ENCODE measurements around the gene CCSER1. TPM values are rescaled to one million over a fixed set of nuclear protein-coding genes. Genes with fewer than 3 reads are reported as not detected.
"Not testable (repeated sequence)": the region's sequence is repeated elsewhere in the genome, so short reads cannot be mapped to it uniquely, and the experiment has no call there.

The CCSER1 gene
- total RNA-seq, 1 donor from 2014 or later = 94.5 TPM

- DNase-seq (ENCODE audit: low spot score) = no peak
Observed at GRCh38 chr4:90670183-90670582, 543.0 kb downstream of the CCSER1 start.

GRCh38 chr4:90689739-90690138 lies 562.5 kb downstream of the CCSER1 start:
- DNase-seq (ENCODE audit: low spot score) = peak; percentile 39

- DNase-seq (ENCODE audit: low spot score) = no peak
Observed at GRCh38 chr4:90695411-90695810, 568.2 kb downstream of the CCSER1 start.

- DNase-seq (ENCODE audit: low spot score) = not testable (repeated sequence)
Observed at GRCh38 chr4:90705501-90705900, 578.3 kb downstream of the CCSER1 start.

- DNase-seq (ENCODE audit: low spot score) = no peak
Observed at GRCh38 chr4:90715242-90715641, 588.0 kb downstream of the CCSER1 start.

GRCh38 chr4:90718931-90719330 lies 591.7 kb downstream of the CCSER1 start:
- no peak for DNase-seq (ENCODE audit: low spot score)

- no peak for DNase-seq (ENCODE audit: low spot score)
Observed at GRCh38 chr4:90727938-90728337, 600.7 kb downstream of the CCSER1 start.

GRCh38 chr4:90730752-90731151 lies 603.6 kb downstream of the CCSER1 start:
- DNase-seq (ENCODE audit: low spot score) = no peak

GRCh38 chr4:90733211-90733610 lies 606.0 kb downstream of the CCSER1 start:
- no peak for DNase-seq (ENCODE audit: low spot score)

GRCh38 chr4:90745176-90745575 lies 618.0 kb downstream of the CCSER1 start:
- no peak for DNase-seq (ENCODE audit: low spot score)

GRCh38 chr4:90753068-90753467 lies 625.9 kb downstream of the CCSER1 start:
- DNase-seq (ENCODE audit: low spot score) = no peak

GRCh38 chr4:90757534-90758060 lies 630.4 kb downstream of the CCSER1 start:
- no peak for DNase-seq (ENCODE audit: low spot score)

- DNase-seq (ENCODE audit: low spot score) = no peak
Observed at GRCh38 chr4:90760059-90760458, 632.9 kb downstream of the CCSER1 start.

- no peak for DNase-seq (ENCODE audit: low spot score)
Observed at GRCh38 chr4:90766837-90767236, 639.6 kb downstream of the CCSER1 start.

- DNase-seq (ENCODE audit: low spot score) = no peak
Observed at GRCh38 chr4:90769251-90769650, 642.1 kb downstream of the CCSER1 start.

GRCh38 chr4:90780193-90780592 lies 653.0 kb downstream of the CCSER1 start:
- no peak for DNase-seq (ENCODE audit: low spot score)

- no peak for DNase-seq (ENCODE audit: low spot score)
Observed at GRCh38 chr4:90786602-90787001, 659.4 kb downstream of the CCSER1 start.

- no peak for DNase-seq (ENCODE audit: low spot score)
Observed at GRCh38 chr4:90792696-90793095, 665.5 kb downstream of the CCSER1 start.

GRCh38 chr4:90798948-90799347 lies 671.8 kb downstream of the CCSER1 start:
- DNase-seq (ENCODE audit: low spot score) = no peak

- no peak for DNase-seq (ENCODE audit: low spot score)
Observed at GRCh38 chr4:90799895-90800294, 672.7 kb downstream of the CCSER1 start.

GRCh38 chr4:90815569-90815968 lies 688.4 kb downstream of the CCSER1 start:
- no peak for DNase-seq (ENCODE audit: low spot score)

GRCh38 chr4:90816754-90817153 lies 689.6 kb downstream of the CCSER1 start:
- DNase-seq (ENCODE audit: low spot score) = no peak

- no peak for DNase-seq (ENCODE audit: low spot score)
Observed at GRCh38 chr4:90824266-90825150, 697.3 kb downstream of the CCSER1 start.

Measured in ureter (tissue), 1 donor.